HG02571 (cell line): ENCODE measurements around the gene ACBD6.

Experiments used
- ATAC-seq: cut with Tn5 transposase; IDR thresholded peaks from one replicate; pipeline ENCODE4 v1.9.1; 2021; ENCODE audit warnings: mild to moderate bottlenecking, moderate library complexity; ENCODE audit not compliant: unreplicated experiment

ACBD6 gene

GRCh38 chr1:180273066-180273465, 229.3 kb downstream of the ACBD6 start:
- no peak for ATAC-seq

DNA sequence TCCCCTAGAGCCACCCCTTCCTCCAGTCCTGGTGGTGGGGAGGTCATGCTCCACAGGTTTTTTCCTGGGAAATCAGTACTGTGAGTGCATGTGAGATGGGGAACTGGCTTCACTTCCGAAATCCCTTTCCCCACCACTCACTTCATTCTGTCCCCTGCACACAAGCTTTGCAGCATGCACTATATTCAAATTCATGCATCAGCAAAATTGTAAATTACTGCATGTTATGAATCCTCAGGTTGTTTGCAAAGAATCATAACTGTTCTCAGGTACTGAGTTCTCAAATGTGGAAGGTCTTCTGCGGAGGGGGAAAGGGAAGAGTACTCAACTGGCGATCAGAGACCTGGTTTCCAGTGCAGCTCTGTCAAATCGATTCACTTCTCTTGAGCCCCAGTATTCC, 230.0 kb downstream of the ACBD6 start:
- ATAC-seq = no peak

GRCh38 chr1:180271272-180272255, 230.8 kb downstream of the ACBD6 start:
- ATAC-seq = no peak

GRCh38 chr1:180270530-180271271, 231.7 kb downstream of the ACBD6 start:
- no peak for ATAC-seq

GRCh38 chr1:180269645-180270529, 232.5 kb downstream of the ACBD6 start:
- ATAC-seq = no peak

GRCh38 chr1:180268556-180269075, 233.8 kb downstream of the ACBD6 start:
- no peak for ATAC-seq

- no peak for ATAC-seq
Measured at GRCh38 chr1:180267761-180268555, 234.4 kb downstream of the ACBD6 start.

DNA sequence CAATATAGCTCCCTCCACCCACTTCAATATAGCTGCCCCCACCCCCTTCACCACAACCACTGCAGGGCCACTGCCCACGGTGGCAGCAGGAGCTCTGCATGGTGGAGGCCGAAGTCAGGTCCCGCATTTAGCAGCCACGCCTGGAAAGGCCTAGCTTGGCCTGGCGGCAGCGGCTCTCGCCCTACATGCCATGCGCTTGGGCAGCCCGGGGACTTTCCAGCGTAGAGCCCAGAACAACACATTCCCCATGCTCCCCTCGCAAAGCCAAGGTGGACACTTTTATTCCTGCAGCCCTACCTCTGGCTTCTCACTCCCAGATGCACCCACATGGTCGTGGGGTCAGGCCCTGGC, 235.2 kb downstream of the ACBD6 start:
- ATAC-seq = no peak

DNA sequence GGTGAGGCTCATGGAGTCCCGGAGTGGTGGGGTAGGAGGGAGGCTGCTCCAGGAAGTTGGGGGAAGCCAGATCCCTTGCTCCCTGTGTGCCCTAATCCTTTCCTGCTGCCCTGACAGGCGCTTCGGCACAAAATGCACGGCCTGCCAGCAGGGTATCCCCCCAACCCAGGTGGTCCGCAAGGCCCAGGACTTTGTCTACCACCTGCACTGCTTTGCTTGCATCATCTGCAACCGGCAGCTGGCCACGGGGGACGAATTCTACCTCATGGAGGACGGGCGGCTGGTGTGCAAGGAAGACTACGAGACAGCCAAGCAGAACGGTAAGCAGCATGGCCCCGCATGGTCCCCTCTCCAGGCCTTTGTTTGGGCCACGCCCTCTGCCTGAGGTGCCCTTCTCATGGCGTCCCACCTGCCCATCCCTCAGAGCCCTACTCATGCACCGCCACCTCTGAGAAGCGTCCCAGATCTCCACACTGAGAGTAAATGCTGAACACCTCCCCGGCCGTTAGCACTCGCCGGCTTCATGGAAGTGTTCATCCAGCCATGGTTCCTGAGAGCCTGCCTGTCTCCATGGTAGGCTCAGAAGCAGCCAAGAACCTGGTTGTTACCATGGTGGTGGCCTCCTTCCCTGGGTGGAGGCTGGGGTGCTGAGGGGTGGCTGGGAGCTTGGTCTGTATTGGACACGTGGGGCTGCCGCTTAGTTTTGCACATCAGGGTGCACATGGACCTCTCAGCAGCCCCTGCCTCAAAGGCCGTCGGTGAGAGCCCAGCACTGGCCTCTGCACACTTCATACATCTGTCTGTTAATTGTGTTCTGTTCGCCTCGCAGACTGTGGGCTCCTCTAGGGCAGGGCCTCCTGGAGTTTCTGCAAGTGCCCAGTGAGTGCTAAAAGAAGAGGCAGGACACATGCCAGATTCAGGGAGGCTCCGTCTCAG, 235.8 kb downstream of the ACBD6 start:
- no peak for ATAC-seq

DNA sequence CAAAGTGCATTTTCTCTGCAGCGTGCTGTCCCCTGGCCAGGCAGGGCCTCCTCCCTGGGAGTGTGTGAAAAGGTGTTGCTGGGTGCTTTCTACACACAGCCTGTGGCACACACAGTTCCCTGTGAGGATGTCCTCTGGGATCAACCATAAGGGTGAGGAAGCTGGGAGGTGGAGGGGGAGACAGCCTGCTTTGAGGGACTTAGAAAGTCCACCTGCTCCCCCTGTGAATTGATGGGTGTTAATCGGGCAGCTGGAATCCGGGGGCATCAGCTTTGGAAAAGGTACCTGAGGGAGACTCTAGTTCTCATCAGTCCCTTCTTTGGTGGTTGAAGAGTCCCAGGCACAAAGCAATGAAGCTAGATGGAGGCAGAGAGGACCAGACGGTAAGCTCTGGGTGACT, 236.5 kb downstream of the ACBD6 start:
- no peak for ATAC-seq

DNA sequence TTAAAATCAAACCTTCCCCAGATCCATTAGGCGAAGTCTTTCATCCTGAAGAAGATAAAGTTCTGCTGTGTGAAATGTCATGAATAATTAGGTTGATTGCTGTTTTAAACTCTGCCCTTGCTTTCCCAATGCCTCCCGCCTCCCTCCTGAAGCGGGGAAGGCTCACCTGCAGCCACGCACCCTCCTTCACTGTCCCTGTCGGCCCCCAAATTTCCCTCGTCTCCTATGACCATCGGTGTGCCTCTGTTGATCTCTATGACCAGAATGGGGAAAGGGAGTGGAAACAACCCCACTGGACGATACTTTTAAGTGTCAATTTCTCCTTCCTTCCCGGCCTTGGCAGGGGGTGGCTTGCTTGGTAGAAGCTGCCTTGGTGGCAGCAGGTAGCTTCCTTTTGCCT, 237.2 kb downstream of the ACBD6 start:
- no peak for ATAC-seq

- no peak for ATAC-seq
Measured at GRCh38 chr1:180264595-180264994, 237.8 kb downstream of the ACBD6 start.

DNA sequence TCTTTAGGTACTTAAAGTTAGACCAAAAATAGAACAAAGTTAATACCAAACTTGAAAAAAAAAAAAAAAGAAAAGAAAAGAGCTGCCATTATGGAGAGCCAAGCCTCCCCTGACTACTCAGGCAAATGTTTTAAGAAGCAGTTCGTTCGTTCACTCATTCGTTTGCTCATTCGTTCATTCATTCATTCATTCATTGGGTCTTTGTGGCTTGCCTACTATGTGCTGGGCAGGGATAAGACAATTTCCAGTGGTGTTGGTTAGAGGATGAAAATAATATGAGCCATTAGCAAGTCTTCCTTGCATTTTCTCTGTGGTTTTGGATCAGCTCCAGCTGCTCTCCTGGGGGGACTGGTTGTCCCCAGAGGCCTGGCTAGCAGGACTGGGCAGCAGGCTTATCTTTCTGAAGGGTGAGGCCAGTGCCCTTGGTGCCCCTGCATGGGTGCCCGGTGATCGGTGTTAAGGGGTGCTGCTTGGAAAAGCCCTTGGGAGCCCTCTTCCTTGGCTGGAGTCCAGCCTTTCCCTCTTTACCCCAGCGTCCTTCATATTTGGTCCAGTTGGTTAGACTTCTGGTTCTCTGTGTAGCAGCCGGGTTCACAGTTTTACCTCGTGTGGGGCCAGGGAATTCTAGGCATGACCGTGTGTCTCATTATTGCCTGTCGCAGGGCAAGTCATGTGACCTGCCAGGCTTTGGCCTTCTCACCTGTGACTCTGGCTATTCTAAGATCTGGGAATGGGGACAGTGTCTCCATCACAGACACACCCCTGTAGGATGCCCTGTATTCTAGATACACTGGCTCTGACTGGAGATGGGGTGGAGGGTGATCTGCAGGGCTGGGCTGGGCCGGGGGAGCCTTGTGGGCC, 239.5 kb downstream of the ACBD6 start:
- ATAC-seq = no peak

GRCh38 chr1:180261524-180262155, 240.7 kb downstream of the ACBD6 start:
- ATAC-seq = no peak

GRCh38 chr1:180261030-180261429, 241.3 kb downstream of the ACBD6 start:
- ATAC-seq = no peak

- no peak for ATAC-seq
Measured at GRCh38 chr1:180260541-180260940, 241.8 kb downstream of the ACBD6 start.
